ENCODE data around the gene KRT80.

KRT80 gene

GRCh38 chr12:52204931-52205505, 13.2 kb upstream of the KRT80 start:
- no peaks in the 10 kb centered on the region for H3K27me3 ChIP-seq
- peaks cover 32 to 41% of the 10 kb centered on the region in 2 experiments for H3K4me1 ChIP-seq (ENCODE audit: control insufficient read depth in 1 of 2, insufficient read depth in 1 of 2, low read depth in 1 of 2, low read length in 1 of 2)
- H3K4me3 ChIP-seq (ENCODE audit: low read depth in 1 of 2, low read length in 1 of 2): no peak overlapping the region
- H3K9me3 ChIP-seq: no peaks in the 10 kb centered on the region
- TF ChIP-seq CTCF (IDR thresholded peaks at IDR 0.05): no peak
- no peak overlapping the region for H3K27ac ChIP-seq
- no peaks in the 10 kb centered on the region for H3K36me3 ChIP-seq

- H3K27me3 ChIP-seq: no peaks in the 10 kb centered on the region
- peak overlapping the region; percentile 74 for H3K27ac ChIP-seq
- H3K4me1 ChIP-seq (ENCODE audit: control insufficient read depth in 1 of 2, insufficient read depth in 1 of 2, low read depth in 1 of 2, low read length in 1 of 2): peaks cover 39 to 48% of the 10 kb centered on the region in 2 experiments
These were observed 12.5 kb upstream of the KRT80 start for GRCh38 chr12:52204095-52204930.

GRCh38 chr12:52203079-52203921, 11.5 kb upstream of the KRT80 start:
- Histone ChIP-seq H3K9me3 (no peaks in the 10 kb centered on the region), H3K4me3 (ENCODE audit: low read depth in 1 of 2, low read length in 1 of 2) (peak overlapping the region in 1 of 2 experiments; percentile 29), H3K27ac (peak overlapping the region; percentile 74), H3K4me1 (ENCODE audit: control insufficient read depth in 1 of 2, insufficient read depth in 1 of 2, low read depth in 1 of 2, low read length in 1 of 2) (peaks cover 49 to 58% of the 10 kb centered on the region in 2 experiments), H3K27me3 (no peaks in the 10 kb centered on the region), H3K36me3 (no peaks in the 10 kb centered on the region)
- TF ChIP-seq CTCF (IDR thresholded peaks at IDR 0.05): no peak

More at GRCh38 chr12:52204095-52204930, 12.5 kb upstream of the KRT80 start:
- H3K4me3 ChIP-seq (ENCODE audit: low read depth in 1 of 2, low read length in 1 of 2): no peak overlapping the region
- H3K36me3 ChIP-seq: no peaks in the 10 kb centered on the region
- no peaks in the 10 kb centered on the region for H3K9me3 ChIP-seq
- TF ChIP-seq CTCF (IDR thresholded peaks at IDR 0.05): no peak

GRCh38 chr12:52202361-52203078, 10.7 kb upstream of the KRT80 start:
- Histone ChIP-seq H3K4me1 (ENCODE audit: control insufficient read depth in 1 of 2, insufficient read depth in 1 of 2, low read depth in 1 of 2, low read length in 1 of 2) (peaks cover 57 to 65% of the 10 kb centered on the region in 2 experiments), H3K36me3 (no peaks in the 10 kb centered on the region), H3K27ac (peak overlapping the region; percentile 74), H3K4me3 (ENCODE audit: low read depth in 1 of 2, low read length in 1 of 2) (peak overlapping the region in 1 of 2 experiments; percentile 29), H3K27me3 (no peaks in the 10 kb centered on the region), H3K9me3 (no peaks in the 10 kb centered on the region)
- no peak for TF ChIP-seq CTCF (IDR thresholded peaks at IDR 0.05)

GRCh38 chr12:52201451-52201839, 9.6 kb upstream of the KRT80 start:
- peaks cover 61 to 75% of the 10 kb centered on the region in 2 experiments for H3K4me1 ChIP-seq (ENCODE audit: control insufficient read depth in 1 of 2, insufficient read depth in 1 of 2, low read depth in 1 of 2, low read length in 1 of 2)
- no peak overlapping the region for H3K27ac ChIP-seq
- H3K36me3 ChIP-seq: no peaks in the 10 kb centered on the region
- H3K4me3 ChIP-seq (ENCODE audit: low read depth in 1 of 2, low read length in 1 of 2): no peak overlapping the region
- H3K9me3 ChIP-seq: no peaks in the 10 kb centered on the region
- no peak for TF ChIP-seq CTCF (IDR thresholded peaks at IDR 0.05)
- no peaks in the 10 kb centered on the region for H3K27me3 ChIP-seq

Measured in neutrophil (primary cell).